K562 (cell line): ENCODE measurements around the gene PRRT1. TPM values are rescaled to one million over a fixed set of nuclear protein-coding genes. Genes with fewer than 3 reads are reported as not detected.

Experiments
- ASH1L ChIP-seq: fragments of 450-650 bp; IDR thresholded peaks from 2 replicates; pipeline ENCODE4 v1.6.1; 2018; ENCODE audit warnings: borderline replicate concordance, mild to moderate bottlenecking, low read depth; ENCODE audit not compliant: partially characterized antibody
- BRD9 ChIP-seq: fragments of 450-650 bp; IDR thresholded peaks from 2 replicates; pipeline ENCODE4 v1.6.1; 2018; ENCODE audit warnings: low read depth; ENCODE audit not compliant: partially characterized antibody
- E2F3 ChIP-seq: fragments of 250-450 bp; sonication (Bioruptor Pico); IDR thresholded peaks from 2 replicates; pipeline ENCODE4 v1.4.0; 2020; ENCODE audit warnings: mild to moderate bottlenecking
- ELF1 ChIP-seq: fragments of 200-800 bp; sonication (Bioruptor generic); IDR thresholded peaks from 2 replicates; pipeline ENCODE4 v1.6.1; 2016; ENCODE audit warnings: missing genetic modification characterization, missing compliant biosample characterization
- ETV1 ChIP-seq: fragments of 450-650 bp; conservative IDR thresholded peaks from 2 replicates; pipeline ENCODE4 v1.6.1; 2016; ENCODE audit warnings: missing genetic modification characterization, control low read depth, low read depth, missing compliant biosample characterization
- FOXJ3 ChIP-seq: sonication (generic); formaldehyde crosslinking; IDR thresholded peaks from 2 replicates; pipeline ENCODE4 v1.4.0; 2020; ENCODE audit warnings: mild to moderate bottlenecking, missing genetic modification reagents
- GABPB1 ChIP-seq: sonication (generic); formaldehyde crosslinking; IDR thresholded peaks from 2 replicates; pipeline ENCODE4 v1.8.0; 2022; ENCODE audit warnings: mild to moderate bottlenecking, missing genetic modification reagents
- GTF2E2 ChIP-seq: fragments of 200-800 bp; sonication (Bioruptor generic); IDR thresholded peaks from 2 replicates; pipeline ENCODE4 v1.6.1; 2016; ENCODE audit warnings: missing genetic modification characterization, missing compliant biosample characterization
- HDGF ChIP-seq: fragments of 450-650 bp; IDR thresholded peaks from 2 replicates; pipeline ENCODE4 v1.6.1; 2016
- KDM5B ChIP-seq: fragments of 200-600 bp; sonication (generic); IDR thresholded peaks from 2 replicates; pipeline ENCODE4 v1.6.1; 2012; ENCODE audit warnings: low read depth, mild to moderate bottlenecking, moderate library complexity, low read length, control low read depth, inconsistent platforms; ENCODE audit not compliant: insufficient replicate concordance
- MTA2 ChIP-seq: fragments of 450-650 bp; IDR thresholded peaks from 2 replicates; pipeline ENCODE4 v1.6.1; 2016; ENCODE audit warnings: low read depth
- NBN ChIP-seq: fragments of 450-650 bp; IDR thresholded peaks from 2 replicates; pipeline ENCODE4 v1.6.1; 2016; ENCODE audit warnings: low read depth, mild to moderate bottlenecking
- POLR2AphosphoS2 ChIP-seq: IDR thresholded peaks from 2 replicates; pipeline ENCODE4 v1.6.1; 2012; ENCODE audit warnings: low read length, improper control_type of control experiment
- POLR2B ChIP-seq: fragments of 450-650 bp; IDR thresholded peaks from 2 replicates; pipeline ENCODE4 v1.6.1; 2018; ENCODE audit warnings: low read depth; ENCODE audit not compliant: partially characterized antibody
- RAD51 ChIP-seq: fragments of 450-650 bp; IDR thresholded peaks from 2 replicates; pipeline ENCODE4 v1.7.1; 2016; ENCODE audit warnings: low read depth, mild to moderate bottlenecking, borderline replicate concordance
- RBM25 ChIP-seq: fragments of 200-400 bp; formaldehyde crosslinking; IDR thresholded peaks from 2 replicates; pipeline ENCODE4 v1.6.1; 2018; ENCODE audit warnings: low read length, low read depth, moderate library complexity; ENCODE audit not compliant: severe bottlenecking
- RCOR1 ChIP-seq, 2 experiments: IDR thresholded peaks; 2 replicates each; pipeline ENCODE4 v1.6.1; 2012; ENCODE audit warnings: low read depth in 2 of 2, low read length in 2 of 2, borderline replicate concordance in 1 of 2, improper control_type of control experiment in 1 of 2
- SMAD4 ChIP-seq: fragments of 250-450 bp; sonication (Bioruptor Pico); conservative IDR thresholded peaks from 2 replicates; pipeline ENCODE4 v1.8.0; 2021; ENCODE audit warnings: inconsistent platforms, mild to moderate bottlenecking, moderate library complexity
- SMARCA5 ChIP-seq: fragments of 450-650 bp; IDR thresholded peaks from 2 replicates; pipeline ENCODE4 v1.6.1; 2016
- SP1 ChIP-seq: sonication (generic); formaldehyde crosslinking; IDR thresholded peaks from 2 replicates; pipeline ENCODE4 v1.8.1; 2022; ENCODE audit warnings: mild to moderate bottlenecking, missing genetic modification reagents
- STAT6 ChIP-seq: sonication (generic); formaldehyde crosslinking; IDR thresholded peaks from 2 replicates; pipeline ENCODE4 v1.8.1; 2023; ENCODE audit warnings: mild to moderate bottlenecking, missing genetic modification reagents
- TGIF2 ChIP-seq: sonication (generic); formaldehyde crosslinking; IDR thresholded peaks from 2 replicates; pipeline ENCODE4 v1.8.1; 2022; ENCODE audit warnings: mild to moderate bottlenecking, missing genetic modification reagents, moderate library complexity
- ZBTB1 ChIP-seq: sonication (generic); formaldehyde crosslinking; IDR thresholded peaks from 2 replicates; pipeline ENCODE4 v1.8.1; 2023; ENCODE audit warnings: missing genetic modification reagents, low read depth, mild to moderate bottlenecking, borderline replicate concordance
- ZNF217 ChIP-seq: sonication (generic); formaldehyde crosslinking; IDR thresholded peaks from 2 replicates; pipeline ENCODE4 v1.8.0; 2022; ENCODE audit warnings: mild to moderate bottlenecking, missing genetic modification reagents
- ZNF280A ChIP-seq: fragments of 450-650 bp; IDR thresholded peaks from 2 replicates; pipeline ENCODE4 v1.6.1; 2018; ENCODE audit warnings: mild to moderate bottlenecking, low read depth; ENCODE audit not compliant: partially characterized antibody
- ZNF41 ChIP-seq: fragments of 250-450 bp; sonication (Bioruptor Pico); conservative IDR thresholded peaks from 2 replicates; pipeline ENCODE4 v1.4.0; 2020; ENCODE audit warnings: mild to moderate bottlenecking
- polyA plus RNA-seq, 8 experiments: library from polyadenylated mRNA; depleted of rRNA in 4 of 8; stranded (reverse) in 5 of 8; unstranded in 3 of 8; fragments of >200 nt; fragmentation: Nextera tagmentation in 2 of 8; fragmentation: Illumina TruSeq in 1 of 8; extraction: Ambion mirVana in 2 of 8; extraction: Trizol in 1 of 8; gene quantifications; 2 replicates each; pipeline versions ENCODE4 v1.2.1 to v1.2.3, GENCODE V29; 2011 to 2014; ENCODE audit warnings: inconsistent platforms in 1 of 8, missing spikeins in 1 of 8
- total RNA-seq, 7 experiments: library from RNA; depleted of rRNA in 6 of 7; stranded (reverse); fragments of >200 nt in 6 of 7; fragmentation: Illumina TruSeq in 2 of 7; extraction: Trizol in 2 of 7; gene quantifications; 2 replicates each; pipeline versions ENCODE4 v1.2.1 to v1.2.3, GENCODE V29; 2011 to 2021; ENCODE audit warnings: low replicate concordance in 1 of 7

PRRT1 gene
- total and polyA plus RNA-seq, 9 of the 15 experiments (the other 6 are each of a cell fraction or from before 2014, with no cell fraction given) = 0.14 to 3.5 (median 0.41) TPM

- peak; percentile 7 for TF ChIP-seq KDM5B
- peak; percentile 11 for TF ChIP-seq BRD9
- TF ChIP-seq FOXJ3 (CRISPR knock-in tag) = no peak
- TF ChIP-seq ASH1L = peak; percentile 34
- TF ChIP-seq POLR2AphosphoS2 = no peak
- peak; percentile 45 for TF ChIP-seq RAD51
- TF ChIP-seq SMARCA5 = peak; percentile 11; the same call in 1 of the 2 replicates
- TF ChIP-seq MTA2 = peak; percentile 34
- 0 out of 2 replicates have a peak, but pooled peaks have one; percentile 34 for TF ChIP-seq ETV1 (tag)
- 0 out of 2 replicates have a peak, but pooled peaks have one; percentile 34 for TF ChIP-seq ZBTB1 (CRISPR knock-in tag)
- TF ChIP-seq ZNF41 (CRISPR knock-in tag) = no peak
- peak; percentile 83; the same call in 1 of the 2 replicates for TF ChIP-seq GTF2E2 (tag)
- peak; percentile 22 for TF ChIP-seq HDGF
- peak; percentile 32 for TF ChIP-seq POLR2B
- no peak for TF ChIP-seq GABPB1 (CRISPR knock-in tag)
- TF ChIP-seq SMAD4 (CRISPR knock-in tag) = no peak
- no peak for TF ChIP-seq SP1
- TF ChIP-seq TGIF2 (CRISPR knock-in tag) = no peak
- TF ChIP-seq ELF1 (tag) = 0 out of 2 replicates have a peak, but pooled peaks have one; percentile 6
- TF ChIP-seq ZNF217 (CRISPR knock-in tag) = no peak
- no peak for TF ChIP-seq STAT6 (CRISPR knock-in tag)
- TF ChIP-seq RCOR1 (IDR thresholded peaks at IDR 0.05; ENCODE audit: borderline replicate concordance in 1 of 2, low read depth in 2 of 2, low read length in 2 of 2) = 0 out of 4 replicates have a peak, but pooled peaks of 1 of the 2 experiments have one; percentile 5
- 0 out of 2 replicates have a peak, but pooled peaks have one; percentile 15 for TF ChIP-seq NBN
- TF ChIP-seq E2F3 (CRISPR knock-in tag) = peak; percentile 25; the same call in 1 of the 2 replicates
- TF ChIP-seq RBM25 = no peak
- TF ChIP-seq ZNF280A = peak; percentile 56
These were observed 24.9 kb upstream of the PRRT1 start (continued) for GRCh38 chr6:32176476-32177182.
